ENCODE data around the gene SOX12.

SOX12 gene

DNA sequence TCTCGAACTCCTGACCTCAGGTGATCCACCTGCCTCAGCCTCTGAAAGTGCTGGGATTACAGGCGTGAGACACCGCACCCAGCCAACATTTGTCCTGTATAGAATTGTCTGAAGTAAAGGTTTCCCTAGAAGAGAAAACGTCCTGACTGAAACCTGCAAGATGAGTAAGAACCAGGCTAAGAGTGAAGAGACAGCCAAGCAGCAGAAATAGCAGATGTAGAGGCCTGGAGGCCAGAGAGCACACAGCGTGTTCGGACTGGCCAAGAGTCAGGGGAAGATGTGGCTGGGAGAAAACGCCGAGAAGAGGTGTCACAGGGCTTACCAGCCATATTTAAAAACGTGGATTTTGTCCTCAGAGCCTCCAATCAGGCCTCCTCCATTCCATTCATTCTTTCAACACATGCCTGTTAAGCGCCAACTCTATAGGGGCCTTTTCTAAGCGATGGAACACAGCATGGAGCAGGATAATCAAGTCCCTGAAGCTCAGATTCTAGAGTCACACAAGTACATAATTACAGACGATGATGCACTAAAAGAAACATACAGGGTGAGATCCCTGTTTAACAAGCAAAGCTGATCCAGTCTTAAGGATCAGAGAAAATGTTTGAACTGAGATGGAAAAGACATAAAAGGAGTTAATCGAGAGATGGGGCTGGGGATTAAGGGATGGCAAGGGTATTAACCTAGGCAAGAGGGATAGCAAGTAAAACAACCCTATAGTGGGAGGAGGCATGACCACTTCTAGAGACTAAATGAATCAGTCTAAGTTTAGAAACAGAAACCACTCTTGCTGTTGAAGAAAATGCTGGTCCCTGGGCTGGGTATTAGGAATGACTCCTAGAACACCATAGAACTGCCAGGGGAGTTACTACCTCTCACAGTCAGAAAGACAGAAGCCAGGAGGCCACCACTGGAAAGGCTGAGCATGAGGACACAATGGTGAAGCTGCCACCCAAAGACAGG is 23.2 kb upstream of the SOX12 start:
- DNase-seq, result no peak

DNA sequence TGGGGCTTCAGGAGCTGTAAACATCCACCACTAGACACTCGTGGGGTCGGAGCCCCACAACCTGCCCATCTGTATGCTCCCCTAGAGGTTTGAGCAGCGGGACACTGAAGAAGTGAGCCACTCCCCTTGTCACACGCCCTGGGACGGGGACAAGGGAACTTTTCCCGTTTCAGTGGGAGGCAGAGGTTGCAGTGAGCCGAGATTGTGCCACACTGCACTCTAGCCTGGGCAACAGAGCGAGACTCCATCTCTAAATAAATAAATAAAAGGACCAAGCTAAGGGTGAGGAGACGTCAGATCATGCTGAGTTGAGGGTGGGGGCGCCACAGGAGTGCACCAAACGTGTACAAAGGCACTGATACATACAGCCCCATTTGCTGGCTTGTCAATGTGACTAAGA is 19.6 kb upstream of the SOX12 start:
- DNase-seq, result no peak

DNA sequence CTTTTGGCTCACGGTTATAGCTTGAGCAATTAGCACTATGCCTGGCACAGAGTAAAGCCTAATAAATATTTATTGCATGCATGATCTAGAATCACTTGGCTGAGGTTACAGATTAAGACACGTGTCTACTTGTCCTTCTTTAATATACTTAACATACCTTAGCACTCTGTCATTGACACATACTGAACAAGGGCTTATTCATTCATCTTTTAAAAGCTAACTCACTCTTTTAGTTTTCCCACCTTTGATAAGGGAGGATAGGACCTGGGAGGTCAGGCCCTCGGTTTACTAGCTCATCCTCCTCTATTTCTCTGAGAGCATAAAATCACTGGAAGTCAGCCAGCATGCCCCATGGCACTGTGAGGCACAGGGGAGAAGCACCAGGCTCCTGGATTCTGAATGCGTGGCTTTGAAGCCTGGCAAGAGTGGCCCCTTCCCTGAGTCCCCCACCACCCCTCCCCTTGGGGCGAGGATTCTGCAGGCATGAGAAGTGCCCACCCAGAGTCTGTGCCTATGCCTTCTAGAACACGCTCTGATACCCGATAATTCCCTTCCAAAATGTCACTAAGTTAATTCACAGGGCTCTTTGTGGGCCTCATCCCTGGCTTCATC is 16.8 kb upstream of the SOX12 start:
- no peak for DNase-seq

DNA sequence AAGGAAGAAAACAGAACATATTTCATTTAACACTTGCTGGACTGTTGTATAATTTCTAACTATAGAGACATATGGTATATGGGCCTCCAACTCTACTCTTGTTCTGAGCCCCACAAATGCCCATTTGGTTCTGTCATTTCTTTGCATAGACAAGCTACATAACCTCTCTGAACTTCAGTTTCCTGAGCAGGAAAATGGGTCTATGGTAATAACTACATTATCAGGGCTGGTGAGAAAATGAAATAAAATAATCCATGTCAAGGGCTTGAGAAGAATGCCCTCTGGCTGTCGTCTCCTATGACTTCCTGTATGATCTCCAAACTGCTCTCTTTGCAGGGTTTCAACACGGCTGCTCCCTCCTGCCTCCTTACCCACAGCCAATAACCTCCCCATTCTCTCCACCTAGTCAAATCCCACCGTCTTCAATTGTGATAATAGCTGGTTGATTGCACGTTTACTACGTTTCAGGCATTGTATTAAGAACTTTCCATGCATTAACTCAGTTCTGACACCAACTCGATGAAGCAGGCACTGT is 16.0 kb upstream of the SOX12 start:
- peak; percentile 64 for DNase-seq

DNA sequence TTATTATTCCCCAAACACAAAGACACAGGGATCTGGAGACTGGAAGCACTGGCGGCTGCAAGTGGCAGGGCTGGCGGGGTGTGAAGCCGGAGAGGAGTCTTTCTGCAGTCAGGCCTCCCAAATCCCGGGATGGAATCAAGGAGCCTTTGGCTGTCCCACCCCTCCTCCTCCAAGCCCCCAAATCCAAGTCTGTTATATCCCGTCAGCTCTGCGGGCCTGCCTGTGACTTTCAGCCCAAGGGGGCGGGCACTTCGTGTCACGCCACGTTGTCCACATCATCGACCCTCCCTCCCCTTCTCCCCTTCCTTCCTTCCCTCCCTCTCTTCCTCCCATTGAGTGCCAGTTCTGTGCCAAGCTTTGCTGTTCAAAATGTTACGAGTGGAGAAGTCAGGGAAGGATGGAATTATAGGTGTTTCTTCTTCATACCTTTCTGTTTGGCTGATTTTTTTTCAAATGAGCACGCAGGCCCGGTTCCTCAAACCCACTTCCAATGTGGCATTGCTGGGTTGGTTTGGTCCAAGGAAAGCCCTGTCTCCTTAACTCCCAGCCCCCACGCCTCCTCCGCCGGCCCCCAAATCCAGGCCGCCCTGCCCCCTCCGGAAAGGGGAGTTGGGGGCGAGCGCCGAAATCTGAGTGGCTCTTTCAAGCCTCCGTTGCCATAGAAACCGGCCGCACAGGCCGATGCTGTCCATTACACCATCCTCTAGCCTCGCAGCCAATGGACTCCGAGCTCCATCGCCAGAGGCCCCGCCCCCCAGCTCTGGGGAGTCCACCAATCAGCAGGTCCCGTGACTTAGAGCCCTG is 15.3 kb upstream of the SOX12 start:
- peak; percentile 100 for DNase-seq

DNA sequence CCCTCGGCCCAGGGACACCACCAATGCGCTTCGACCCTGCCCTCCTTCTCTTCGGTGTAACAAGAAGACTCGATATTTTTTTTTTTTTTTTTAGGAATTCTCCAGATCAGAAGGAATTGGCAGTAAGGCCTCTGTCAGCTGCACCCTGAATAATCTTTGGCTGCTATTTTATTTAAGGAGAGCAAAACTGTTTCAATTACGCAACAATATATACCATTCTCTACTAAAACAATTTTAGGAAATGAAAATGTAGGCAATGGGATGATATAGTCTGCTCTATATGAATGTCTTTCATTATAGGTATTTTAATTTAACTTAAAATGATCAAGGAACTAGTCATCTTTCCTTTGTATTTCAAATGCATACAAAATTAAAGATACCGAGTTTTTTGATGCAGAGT is 14.7 kb upstream of the SOX12 start:
- DNase-seq, result no peak

DNA sequence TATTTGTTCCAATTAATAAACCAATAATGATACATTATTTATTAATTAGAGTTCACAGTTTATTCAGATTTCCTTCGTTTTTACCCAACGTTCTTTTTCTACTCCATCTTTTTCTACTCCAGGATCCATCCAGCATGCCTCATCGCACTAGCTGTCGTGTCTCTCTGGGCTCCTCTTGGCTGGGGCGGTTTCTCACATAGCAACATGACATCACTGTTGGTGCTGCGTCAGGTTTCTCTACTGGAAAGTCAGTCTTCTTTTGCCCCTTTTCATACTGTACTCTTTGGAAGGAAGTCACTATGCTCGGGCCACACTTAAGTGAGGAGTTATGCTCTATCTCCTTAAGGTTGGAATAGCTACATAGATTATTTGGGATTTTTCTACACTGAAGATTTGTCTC is 13.7 kb upstream of the SOX12 start:
- no peak for DNase-seq

DNA sequence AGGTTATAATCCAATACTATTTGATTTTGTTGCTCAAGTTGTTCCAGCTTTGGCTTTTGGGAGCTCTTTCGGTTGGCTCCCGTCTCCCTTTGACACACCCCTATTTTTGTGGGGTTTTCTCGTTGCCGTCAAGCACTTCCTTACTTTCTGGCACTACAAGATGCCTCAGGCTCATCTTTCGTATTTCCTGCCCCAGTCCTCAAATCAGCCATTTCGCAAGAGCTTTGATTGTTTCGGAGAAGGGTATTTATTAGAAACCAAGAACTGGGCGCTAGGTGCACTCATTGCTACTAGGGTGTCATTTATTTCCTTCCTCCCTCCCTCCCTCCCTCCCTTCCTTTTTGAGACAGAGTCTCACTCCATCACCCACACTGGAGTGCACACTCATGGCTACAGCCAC is 13.3 kb upstream of the SOX12 start:
- DNase-seq, result no peak

DNA sequence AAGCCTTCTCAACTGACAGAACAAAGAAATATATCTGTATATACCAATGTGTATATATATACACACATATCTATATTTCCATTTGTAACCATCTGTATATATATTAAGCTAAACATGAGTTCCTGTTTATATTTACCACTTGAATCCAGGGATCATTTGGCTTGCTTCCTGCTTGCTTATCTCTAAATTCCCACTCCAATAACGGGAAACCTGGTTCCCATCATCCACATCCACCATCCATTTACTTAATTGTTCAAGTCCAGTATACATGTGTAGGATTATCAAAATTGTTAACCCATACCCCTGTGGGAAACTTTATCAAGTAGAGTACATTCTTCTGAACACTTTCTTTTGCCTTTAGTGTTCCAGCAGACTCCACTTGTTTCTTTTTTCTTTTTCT is 12.5 kb upstream of the SOX12 start:
- DNase-seq, result no peak

DNA sequence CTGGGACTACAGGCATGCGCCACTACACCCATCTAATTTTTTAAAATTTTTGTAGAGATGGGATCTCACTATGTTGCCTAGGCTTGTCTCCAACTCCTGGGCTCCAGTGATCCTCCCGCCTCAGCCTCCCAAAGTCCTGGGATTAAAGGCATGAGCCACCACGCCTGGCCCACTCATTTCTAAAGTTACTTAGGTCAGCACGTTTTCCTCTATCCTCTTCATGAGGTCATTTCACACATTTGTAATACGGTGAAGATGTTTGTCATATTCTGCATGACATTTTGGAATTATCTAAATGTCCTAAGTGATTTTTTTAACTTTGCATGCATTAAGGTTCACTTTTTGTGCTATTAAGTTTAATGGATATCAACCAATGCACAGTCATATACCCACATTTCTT is 11.9 kb upstream of the SOX12 start:
- no peak for DNase-seq

DNA sequence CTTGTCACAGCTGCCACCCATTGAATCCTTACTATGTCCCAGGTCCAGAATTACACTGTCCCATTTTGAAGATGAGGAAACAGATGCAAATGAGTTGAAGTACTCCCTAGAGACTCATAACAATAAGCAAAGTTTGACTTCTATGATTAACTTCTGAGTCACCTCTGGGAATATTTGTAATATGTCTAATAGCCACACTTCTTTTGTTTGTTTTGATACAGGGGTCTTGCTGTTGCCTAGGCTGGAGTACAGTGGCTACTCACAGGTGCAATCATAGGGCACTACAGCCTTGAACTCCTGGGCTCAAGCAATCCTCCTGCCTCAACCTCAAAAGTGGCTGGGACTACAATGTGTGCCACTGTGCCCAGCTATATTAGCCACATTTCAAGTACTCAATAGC is 11.4 kb upstream of the SOX12 start:
- peak; percentile 87 for DNase-seq

DNA sequence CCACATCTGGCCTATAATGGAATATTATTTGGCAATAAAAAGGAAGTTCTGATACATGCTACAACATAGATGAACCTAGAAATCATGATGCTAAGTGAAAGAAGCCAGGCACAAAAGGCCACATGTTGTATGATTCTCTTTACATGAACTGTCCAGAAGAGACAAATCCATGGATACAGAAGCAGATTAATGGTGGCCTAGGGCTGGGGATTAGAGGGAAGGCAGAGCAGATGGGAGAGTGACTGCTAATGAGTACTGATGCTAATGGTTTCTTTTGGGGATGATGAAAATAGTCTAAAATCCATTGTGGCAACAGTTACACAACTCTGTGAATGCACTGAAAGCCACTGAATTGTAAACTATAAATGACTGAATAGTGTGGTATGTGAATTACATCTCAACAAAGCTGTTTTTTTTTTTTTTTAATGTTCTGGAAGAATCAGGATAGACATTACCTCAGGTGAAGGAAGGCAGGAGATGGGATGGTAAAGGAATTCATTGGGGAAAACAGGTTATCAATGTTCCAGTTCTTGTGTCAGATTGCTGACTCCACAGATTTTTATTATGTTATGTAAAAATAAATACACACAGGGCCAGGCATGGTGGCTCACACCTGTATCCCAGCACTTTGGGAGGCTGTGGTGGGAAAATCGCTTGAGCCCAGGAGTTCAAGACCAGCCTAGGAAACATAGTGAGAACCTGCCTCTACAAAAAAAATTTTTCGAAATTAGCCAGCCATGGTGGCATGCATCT is 8.9 kb upstream of the SOX12 start:
- peak; percentile 85 for DNase-seq

DNA sequence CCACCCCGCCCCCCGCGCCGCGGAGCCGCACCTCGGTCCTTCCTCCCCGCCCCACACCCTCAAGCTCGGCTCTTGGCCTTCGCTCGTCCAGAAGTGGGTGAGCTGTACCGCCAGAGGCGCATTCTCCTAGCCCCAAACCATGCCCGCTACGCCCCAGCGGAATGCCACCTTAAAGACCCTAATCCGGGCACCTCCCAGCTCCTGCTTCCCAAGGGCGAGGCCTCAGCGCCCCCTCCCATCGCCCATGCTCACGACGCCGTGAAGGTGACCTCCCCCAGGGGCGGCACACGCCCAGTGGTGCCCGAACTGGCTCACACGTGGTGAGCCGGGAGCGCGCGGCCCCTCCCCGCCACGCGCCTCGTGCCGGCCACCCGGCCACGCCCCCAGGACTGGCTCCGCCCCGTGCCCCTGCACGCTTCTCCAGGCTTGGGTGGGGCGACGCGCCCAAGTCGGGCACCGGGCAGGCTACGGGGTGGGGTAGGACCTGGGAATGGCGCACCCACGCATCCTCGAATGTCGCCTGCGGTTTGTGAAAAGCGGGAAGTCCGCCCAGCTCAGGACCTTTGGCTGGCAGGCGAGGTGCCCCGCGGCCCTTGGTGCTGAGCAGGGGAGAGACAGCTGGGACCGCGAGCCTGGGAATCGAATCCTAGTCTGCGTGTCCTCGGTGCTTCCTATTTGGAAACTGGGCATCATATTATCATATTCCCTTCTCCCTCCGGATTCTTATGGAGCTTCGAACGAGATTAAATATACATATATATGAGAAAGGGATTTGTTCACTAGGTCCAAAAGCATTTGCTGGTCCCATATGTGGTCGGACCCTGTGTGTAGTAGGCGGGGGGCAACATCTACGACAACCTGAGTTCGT is 941 bp upstream of the SOX12 start:
- DNase-seq, result peak; percentile 83

DNA sequence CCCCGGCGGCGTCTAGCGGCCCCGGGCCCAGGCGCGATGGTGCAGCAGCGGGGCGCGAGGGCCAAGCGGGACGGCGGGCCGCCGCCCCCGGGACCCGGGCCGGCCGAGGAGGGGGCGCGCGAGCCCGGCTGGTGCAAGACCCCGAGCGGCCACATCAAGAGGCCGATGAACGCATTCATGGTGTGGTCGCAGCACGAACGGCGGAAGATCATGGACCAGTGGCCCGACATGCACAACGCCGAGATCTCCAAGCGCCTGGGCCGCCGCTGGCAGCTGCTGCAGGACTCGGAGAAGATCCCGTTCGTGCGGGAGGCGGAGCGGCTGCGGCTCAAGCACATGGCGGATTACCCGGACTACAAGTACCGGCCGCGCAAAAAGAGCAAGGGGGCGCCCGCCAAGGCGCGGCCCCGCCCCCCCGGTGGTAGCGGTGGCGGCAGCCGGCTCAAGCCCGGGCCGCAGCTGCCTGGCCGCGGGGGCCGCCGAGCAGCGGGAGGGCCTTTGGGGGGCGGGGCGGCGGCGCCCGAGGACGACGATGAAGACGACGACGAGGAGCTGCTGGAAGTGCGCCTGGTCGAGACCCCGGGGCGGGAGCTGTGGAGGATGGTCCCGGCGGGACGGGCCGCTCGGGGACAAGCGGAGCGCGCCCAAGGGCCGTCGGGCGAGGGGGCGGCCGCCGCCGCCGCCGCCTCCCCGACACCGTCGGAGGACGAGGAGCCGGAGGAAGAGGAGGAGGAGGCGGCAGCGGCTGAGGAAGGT is 715 bp downstream of the SOX12 start:
- peak; percentile 68 for DNase-seq

DNA sequence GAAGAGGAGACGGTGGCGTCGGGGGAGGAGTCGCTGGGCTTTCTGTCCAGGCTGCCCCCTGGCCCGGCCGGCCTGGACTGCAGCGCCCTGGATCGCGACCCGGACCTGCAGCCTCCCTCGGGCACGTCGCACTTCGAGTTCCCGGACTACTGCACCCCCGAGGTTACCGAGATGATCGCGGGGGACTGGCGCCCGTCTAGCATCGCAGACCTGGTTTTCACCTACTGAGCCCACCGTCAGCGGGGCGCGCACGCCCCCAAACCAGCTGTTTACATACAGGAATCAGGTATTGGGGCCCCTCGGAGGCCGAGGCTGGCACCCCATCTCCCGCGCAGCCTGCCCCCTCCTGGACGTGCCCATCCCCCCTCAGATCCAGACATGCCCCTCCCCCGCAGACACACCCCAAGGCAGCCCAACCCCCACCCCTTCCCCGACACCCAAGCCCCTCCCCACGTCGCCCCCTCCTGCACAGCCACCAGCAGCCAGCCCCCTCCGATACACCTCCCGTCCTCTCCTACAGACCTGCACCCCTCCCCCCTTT is 1.4 kb downstream of the SOX12 start:
- peak; percentile 55 for DNase-seq

DNA sequence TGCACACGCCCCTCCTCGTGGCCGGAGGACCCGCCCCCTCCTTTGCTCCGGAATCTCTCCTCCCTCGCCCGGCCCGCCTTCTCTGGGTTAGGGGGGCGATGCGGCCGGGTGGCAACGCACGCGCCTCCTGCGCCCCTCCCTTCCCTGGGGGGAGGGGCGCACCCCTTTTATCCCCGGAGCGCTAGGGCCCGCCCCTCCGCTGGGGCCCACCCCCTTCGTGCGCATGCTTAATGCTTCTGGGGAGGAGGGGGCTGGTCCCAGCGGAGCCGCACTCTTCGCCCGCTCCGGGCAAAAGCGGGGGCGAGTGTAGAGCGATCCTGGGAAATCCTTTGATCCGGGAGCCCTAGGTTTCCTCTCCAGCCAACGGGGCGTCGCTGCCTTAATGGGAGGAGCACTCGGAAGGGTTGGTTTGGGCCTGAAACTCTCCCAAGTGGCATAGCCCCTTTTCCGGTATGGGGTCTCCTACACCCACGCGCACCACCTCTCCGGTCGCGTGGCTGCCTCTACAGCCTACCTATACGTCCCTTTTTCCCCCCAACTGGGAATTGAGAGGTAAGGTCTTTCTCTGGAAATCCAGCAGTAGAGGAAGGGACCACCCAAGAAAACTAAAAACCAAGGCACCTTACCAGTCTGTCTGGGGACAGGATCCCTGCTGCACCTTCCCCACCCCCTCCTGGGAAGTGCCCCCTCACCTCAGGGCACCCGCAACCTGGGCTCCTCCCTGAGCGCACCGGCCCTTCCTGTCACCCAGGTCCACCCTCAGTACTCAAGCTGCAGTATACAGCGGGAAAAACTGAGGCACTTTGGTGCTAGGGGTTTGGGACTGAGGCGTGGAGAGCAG is 2.1 kb downstream of the SOX12 start:
- peak; percentile 89 for DNase-seq

DNA sequence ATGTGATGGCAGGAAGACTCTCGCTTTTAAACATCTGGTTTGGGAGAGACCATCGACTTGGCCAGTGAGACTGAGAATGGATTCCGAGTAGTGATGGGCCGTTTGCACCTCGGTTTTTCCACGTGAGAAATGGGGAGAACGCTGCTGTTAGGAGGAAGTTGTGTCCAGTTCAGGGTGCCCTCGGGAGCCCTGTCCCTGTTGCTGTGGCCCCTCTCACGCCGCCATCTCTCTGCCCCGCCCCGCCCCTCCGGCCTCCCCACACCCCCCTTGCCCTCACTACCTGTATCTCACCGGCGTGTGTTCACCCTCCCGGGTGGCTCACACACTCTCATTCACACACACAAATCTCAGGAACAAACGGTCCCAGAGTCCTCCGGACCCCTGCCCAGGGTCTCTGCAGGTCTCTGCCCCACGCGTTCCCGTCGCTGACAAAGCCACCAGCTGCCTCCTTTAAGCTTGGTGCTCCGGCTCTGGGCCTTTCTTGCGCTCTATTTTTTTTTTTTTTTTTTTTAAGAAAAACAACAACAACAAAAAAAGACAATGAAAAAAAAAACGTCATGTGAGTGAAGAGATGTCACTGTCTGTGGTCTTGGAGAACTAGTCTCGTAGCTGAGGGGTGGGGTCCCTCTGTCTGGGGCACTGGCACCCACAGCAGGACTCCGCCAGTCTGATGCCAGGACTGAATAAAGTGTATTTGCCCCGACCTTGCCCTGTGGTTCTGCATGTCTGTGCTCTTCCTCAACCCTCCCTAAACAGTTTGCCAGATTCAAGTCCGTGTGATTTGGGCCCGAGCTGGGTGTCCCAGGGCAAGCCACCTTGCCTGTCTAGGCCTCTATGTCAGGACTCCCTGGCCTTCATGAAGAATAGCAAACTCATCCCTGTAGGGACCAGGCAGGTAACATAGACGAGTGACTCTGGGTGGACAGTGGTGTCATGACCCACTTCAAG is 2.9 kb downstream of the SOX12 start:
- peak; percentile 12 for DNase-seq

DNA sequence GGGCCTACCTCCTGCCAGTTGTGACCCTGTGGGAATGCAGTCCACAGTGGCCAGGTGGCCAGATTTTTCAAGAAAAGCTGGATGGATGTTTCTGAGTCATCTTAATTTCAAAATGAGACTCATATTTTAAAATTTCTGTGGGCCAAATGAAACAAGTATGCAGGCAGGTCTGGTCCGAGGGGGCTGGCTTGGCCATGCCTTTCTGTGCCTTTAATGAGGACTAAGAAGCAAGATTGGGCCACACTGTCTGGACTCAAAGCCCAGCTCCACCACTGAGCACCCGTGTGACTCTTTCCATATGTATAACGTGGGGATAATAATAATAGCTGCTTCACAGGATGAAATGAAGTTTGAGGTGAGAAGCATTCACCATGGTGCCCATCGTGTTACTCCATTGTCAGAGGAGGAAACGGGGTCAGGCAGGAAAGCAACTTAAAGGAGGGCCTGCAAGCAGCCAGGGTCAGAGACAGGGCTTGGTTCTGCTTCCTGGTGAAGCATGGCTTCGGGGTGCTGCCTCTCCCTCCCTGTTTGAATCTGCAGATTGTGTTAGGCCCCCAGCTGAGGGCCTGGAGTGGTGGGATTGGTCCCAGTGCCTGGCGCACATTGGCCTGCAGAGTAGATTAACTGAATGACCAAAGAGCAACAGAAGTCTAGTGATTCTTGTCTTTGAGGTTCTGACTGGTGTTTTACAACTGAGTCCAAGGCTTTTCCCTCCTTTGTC is 3.8 kb downstream of the SOX12 start:
- DNase-seq, result no peak
